Stimulated activated CD8-positive, alpha-beta memory T cell treated with anti-CD3 and anti-CD28 coated beads, Interleukin-12 subunit alpha, Interleukin-12 subunit beta, amount 100 ng/mL, for 4 hours (primary cell): ENCODE measurements around the gene OR6Q1.
"Not testable (repeated sequence)": the region's sequence is repeated elsewhere in the genome, so short reads cannot be mapped to it uniquely, and the experiment has no call there.

ENCODE experiments used
- DNase-seq: peaks from one replicate; pipeline ENCODE4 v3.0.0-alpha.2; 2020; ENCODE audit warnings: low read depth

The OR6Q1 gene

GRCh38 chr11:58030653-58031052 lies at the start of gene OR6Q1:
OR6Q1 (plus strand) TSS chr11:58030953; CDS start chr11:58030953, 0 bp downstream.
- no peak for DNase-seq

GRCh38 chr11:57981536-57981935 lies 49.2 kb upstream of the OR6Q1 start:
- no peak for DNase-seq

- no peak for DNase-seq
Observed at GRCh38 chr11:57982776-57983175, 48.0 kb upstream of the OR6Q1 start.

GRCh38 chr11:57983191-57983590 lies 47.6 kb upstream of the OR6Q1 start:
- DNase-seq: no peak

- DNase-seq: not testable (repeated sequence)
Observed at GRCh38 chr11:57999523-57999922, 31.2 kb upstream of the OR6Q1 start.

GRCh38 chr11:58000021-58000420 lies 30.7 kb upstream of the OR6Q1 start:
- not testable (repeated sequence) for DNase-seq

- no peak for DNase-seq
Observed at GRCh38 chr11:58000699-58001098, 30.1 kb upstream of the OR6Q1 start.

- no peak for DNase-seq
Observed at GRCh38 chr11:58003036-58003435, 27.7 kb upstream of the OR6Q1 start.

GRCh38 chr11:58003591-58003990 lies 27.2 kb upstream of the OR6Q1 start:
- no peak for DNase-seq

GRCh38 chr11:58004664-58005063 lies 26.1 kb upstream of the OR6Q1 start:
- DNase-seq: no peak

- DNase-seq: no peak
Observed at GRCh38 chr11:58006940-58007339, 23.8 kb upstream of the OR6Q1 start.

- no peak for DNase-seq
Observed at GRCh38 chr11:58011771-58012170, 19.0 kb upstream of the OR6Q1 start.

GRCh38 chr11:58023435-58023931 lies 7.3 kb upstream of the OR6Q1 start, which contains the start of gene OR9Q1:
OR9Q1 (plus strand) TSS chr11:58023881; CDS start chr11:58179445, 155,564 bp downstream.
- no peak for DNase-seq

- no peak for DNase-seq
Observed at GRCh38 chr11:58024601-58025091, 6.1 kb upstream of the OR6Q1 start.

- no peak for DNase-seq
Observed at GRCh38 chr11:58027341-58027740, 3.4 kb upstream of the OR6Q1 start.

GRCh38 chr11:58028687-58029411 lies 1.9 kb upstream of the OR6Q1 start:
- no peak for DNase-seq

- DNase-seq: no peak
Observed at GRCh38 chr11:58034471-58034870, 3.7 kb downstream of the OR6Q1 start.

- no peak for DNase-seq
Observed at GRCh38 chr11:58039589-58039988, 8.8 kb downstream of the OR6Q1 start.

GRCh38 chr11:58043379-58043778 lies 12.6 kb downstream of the OR6Q1 start:
- no peak for DNase-seq

GRCh38 chr11:58046231-58046630 lies 15.5 kb downstream of the OR6Q1 start:
- no peak for DNase-seq

- no peak for DNase-seq
Observed at GRCh38 chr11:58047818-58048217, 17.1 kb downstream of the OR6Q1 start.

- no peak for DNase-seq
Observed at GRCh38 chr11:58055806-58056401, 25.2 kb downstream of the OR6Q1 start.

- DNase-seq: no peak
Observed at GRCh38 chr11:58057481-58057880, 26.7 kb downstream of the OR6Q1 start.
